HepG2 (cell line): ENCODE data around the gene EIF5A. TPM values are rescaled to one million over a fixed set of nuclear protein-coding genes. Genes with fewer than 3 reads are reported as not detected.

Experiments
- CENPT ChIP-seq: sonication (generic); formaldehyde crosslinking; IDR thresholded peaks from 2 replicates; pipeline ENCODE4 v1.8.0; 2022; ENCODE audit warnings: low read depth, mild to moderate bottlenecking, moderate library complexity, missing genetic modification reagents
- DMAP1 ChIP-seq: IDR thresholded peaks from 2 replicates; pipeline ENCODE4 v1.6.1; 2016
- HOXA5 ChIP-seq: sonication (generic); formaldehyde crosslinking; IDR thresholded peaks from 2 replicates; pipeline ENCODE4 v1.4.0; 2020; ENCODE audit warnings: missing genetic modification reagents
- IKZF4 ChIP-seq: sonication (generic); formaldehyde crosslinking; IDR thresholded peaks from 2 replicates; pipeline ENCODE4 v1.5.1; 2020; ENCODE audit warnings: borderline replicate concordance, mild to moderate bottlenecking, low read depth, missing genetic modification reagents; ENCODE audit errors: not compliant biosample characterization
- JDP2 ChIP-seq: sonication (generic); formaldehyde crosslinking; IDR thresholded peaks from 2 replicates; pipeline ENCODE4 v1.8.1; 2022; ENCODE audit warnings: missing genetic modification reagents, borderline replicate concordance
- MED1 ChIP-seq: sonication (generic); formaldehyde crosslinking; IDR thresholded peaks from 2 replicates; pipeline ENCODE4 v1.4.0; 2020; ENCODE audit warnings: missing genetic modification reagents
- MIXL1 ChIP-seq: IDR thresholded peaks from 2 replicates; pipeline ENCODE4 v1.6.1; 2016
- PTBP1 ChIP-seq: fragments of 200-400 bp; formaldehyde crosslinking; IDR thresholded peaks from 2 replicates; pipeline ENCODE4 v1.6.1; 2018; ENCODE audit warnings: low read length, low read depth; ENCODE audit not compliant: poor library complexity, severe bottlenecking
- SATB2 ChIP-seq: sonication (generic); formaldehyde crosslinking; IDR thresholded peaks from 2 replicates; pipeline ENCODE4 v1.5.0; 2020; ENCODE audit warnings: missing genetic modification reagents
- SP5 ChIP-seq: IDR thresholded peaks from 2 replicates; pipeline ENCODE4 v1.6.1; 2016; ENCODE audit warnings: low read depth, borderline replicate concordance
- TCF7L2 ChIP-seq: IDR thresholded peaks from 2 replicates; pipeline ENCODE4 v1.6.1; 2011; ENCODE audit warnings: mild to moderate bottlenecking, low read depth, low read length, moderate library complexity
- XRCC5 ChIP-seq: fragments of 200-400 bp; formaldehyde crosslinking; optimal IDR thresholded peaks from 2 replicates; pipeline ENCODE3; 2017; ENCODE audit warnings: mild to moderate bottlenecking, low read length
- YEATS4 ChIP-seq: sonication (generic); formaldehyde crosslinking; IDR thresholded peaks from 2 replicates; pipeline ENCODE4 v1.4.0; 2020; ENCODE audit warnings: missing genetic modification reagents, borderline replicate concordance
- ZBTB42 ChIP-seq: sonication (generic); formaldehyde crosslinking; IDR thresholded peaks from 2 replicates; pipeline ENCODE4 v1.5.0; 2020; ENCODE audit warnings: mild to moderate bottlenecking, missing genetic modification reagents
- ZEB1 ChIP-seq: IDR thresholded peaks from 2 replicates; pipeline ENCODE4 v1.6.1; 2012; ENCODE audit warnings: mild to moderate bottlenecking, low read depth, inconsistent platforms; ENCODE audit not compliant: insufficient replicate concordance
- ZKSCAN8 ChIP-seq: IDR thresholded peaks from 2 replicates; pipeline ENCODE4 v1.6.1; 2016; ENCODE audit warnings: borderline replicate concordance, missing genetic modification reagents, missing compliant biosample characterization
- ZNF501 ChIP-seq: sonication (generic); formaldehyde crosslinking; IDR thresholded peaks from 2 replicates; pipeline ENCODE4 v1.5.1; 2020; ENCODE audit warnings: mild to moderate bottlenecking, moderate library complexity, missing genetic modification reagents
- ZNF556 ChIP-seq: sonication (generic); formaldehyde crosslinking; IDR thresholded peaks from 2 replicates; pipeline ENCODE4 v1.4.0; 2020; ENCODE audit warnings: mild to moderate bottlenecking, missing genetic modification reagents, borderline replicate concordance
- ZNF615 ChIP-seq: sonication (generic); formaldehyde crosslinking; IDR thresholded peaks from 2 replicates; pipeline ENCODE4 v1.5.0; 2020; ENCODE audit warnings: mild to moderate bottlenecking, missing genetic modification reagents, borderline replicate concordance
- ZNF616 ChIP-seq: sonication (generic); formaldehyde crosslinking; IDR thresholded peaks from 2 replicates; pipeline ENCODE4 v1.5.0; 2020; ENCODE audit warnings: low read depth, mild to moderate bottlenecking, missing genetic modification reagents
- ZNF644 ChIP-seq: IDR thresholded peaks from 2 replicates; pipeline ENCODE4 v1.6.1; 2016; ENCODE audit warnings: low read depth
- ZNF7 ChIP-seq: IDR thresholded peaks from 2 replicates; pipeline ENCODE4 v1.6.1; 2016; ENCODE audit warnings: missing biosample characterization, missing genetic modification reagents
- ZNF737 ChIP-seq: sonication (generic); formaldehyde crosslinking; IDR thresholded peaks from 2 replicates; pipeline ENCODE4 v1.5.0; 2020; ENCODE audit warnings: missing genetic modification reagents, mild to moderate bottlenecking, borderline replicate concordance
- ZNF761 ChIP-seq: sonication (generic); formaldehyde crosslinking; conservative IDR thresholded peaks from 2 replicates; pipeline ENCODE4 v1.4.0; 2020; ENCODE audit warnings: mild to moderate bottlenecking, missing genetic modification reagents
- ZNF782 ChIP-seq: sonication (generic); formaldehyde crosslinking; IDR thresholded peaks from 2 replicates; pipeline ENCODE4 v1.4.0; 2020; ENCODE audit warnings: missing genetic modification reagents, mild to moderate bottlenecking, borderline replicate concordance
- ZSCAN29 ChIP-seq: sonication (generic); formaldehyde crosslinking; conservative IDR thresholded peaks from 2 replicates; pipeline ENCODE4 v1.4.0; 2020; ENCODE audit warnings: mild to moderate bottlenecking, missing genetic modification reagents
- polyA plus RNA-seq, 8 experiments: library from polyadenylated mRNA; depleted of rRNA in 3 of 8; stranded (reverse) in 7 of 8; unstranded in 1 of 8; fragments of >200 nt; fragmentation: Illumina TruSeq in 4 of 8; extraction: Trizol in 4 of 8; gene quantifications; 2 replicates each; pipeline versions ENCODE4 v1.2.1 to v1.2.3, GENCODE V29; 2011 to 2016; ENCODE audit warnings: low read depth in 4 of 8, missing spikeins in 1 of 8, mixed read lengths in 1 of 8; ENCODE audit not compliant: insufficient read depth in 1 of 8
- total RNA-seq, 5 experiments: library from RNA; depleted of rRNA; stranded (reverse); fragments of >200 nt; fragmentation: Illumina TruSeq; extraction: Trizol; gene quantifications; 2 replicates each; pipeline ENCODE4 v1.2.3, GENCODE V29; 2016; ENCODE audit warnings: low read depth in 1 of 5
- TF ChIP-seq, protein P1 (sequence below): IDR thresholded peaks from 2 replicates; pipeline ENCODE4 v1.6.1; 2016; ENCODE audit warnings: low read depth
- TF ChIP-seq, protein P2 (sequence below): sonication (generic); formaldehyde crosslinking; IDR thresholded peaks from 2 replicates; pipeline ENCODE4 v1.8.1; 2023; ENCODE audit warnings: mild to moderate bottlenecking, inconsistent platforms, moderate library complexity, missing genetic modification reagents, borderline replicate concordance

Gene EIF5A
- total and polyA plus RNA-seq, 2 of the 13 experiments (the other 11 are each of a cell fraction or from before 2014, with no cell fraction given) = 319 to 337 TPM

DNA sequence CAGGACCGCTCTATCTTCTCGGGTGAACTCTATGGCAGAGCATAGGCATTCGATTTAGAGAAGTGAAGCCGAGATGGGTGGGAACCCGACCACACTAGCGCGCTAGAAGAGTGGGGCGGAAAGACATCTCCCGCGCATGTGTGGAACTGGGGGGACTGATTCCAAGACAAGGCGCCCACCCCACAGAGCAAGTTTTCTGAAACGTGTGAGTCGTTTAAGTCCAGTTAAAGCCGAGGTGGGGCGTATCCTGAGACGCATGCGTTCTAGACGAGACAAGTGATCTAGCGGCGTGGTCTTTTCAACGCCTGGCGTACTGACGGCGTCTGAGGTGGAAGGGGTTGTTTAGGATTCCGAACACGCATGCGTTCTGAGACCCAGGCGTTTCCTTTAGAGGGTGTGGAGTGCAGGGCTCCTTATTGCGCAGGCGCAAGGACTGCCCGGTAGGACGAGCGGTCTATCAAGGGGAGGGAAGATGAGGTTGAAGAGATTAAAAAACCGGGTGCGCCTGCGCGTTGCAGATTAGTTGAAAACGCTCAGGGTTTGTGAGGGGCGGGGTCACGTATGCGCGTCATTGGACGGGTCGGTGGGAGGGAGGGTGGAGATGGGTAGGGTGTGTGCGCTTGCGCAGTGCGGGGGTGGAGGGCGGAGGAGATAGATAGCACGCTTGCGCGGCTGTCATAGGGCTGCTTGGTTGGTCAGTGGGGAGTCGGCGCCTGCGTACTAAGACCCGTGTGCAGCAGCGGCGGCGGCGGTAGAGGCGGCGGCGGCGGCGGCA, at the start of gene EIF5A (continued):
- no peak for TF ChIP-seq IKZF4 (CRISPR knock-in tag)
- no peak for TF ChIP-seq ZKSCAN8
- TF ChIP-seq HOXA5 (CRISPR knock-in tag) = no peak
- peak; percentile 92 for TF ChIP-seq ZNF501
- no peak for TF ChIP-seq ZNF644 (CRISPR knock-in tag)
- peak; percentile 67; the same call in 1 of the 2 replicates for TF ChIP-seq ZNF556 (CRISPR knock-in tag)
- no peak for TF ChIP-seq PTBP1
- TF ChIP-seq XRCC5 = no peak
- TF ChIP-seq ZNF737 = no peak
- no peak for TF ChIP-seq ZNF615 (CRISPR knock-in tag)
- peak; percentile 90 for TF ChIP-seq DMAP1 (CRISPR knock-in tag)
- TF ChIP-seq ZNF782 = no peak
- peak; percentile 59; the same call in 1 of the 2 replicates for TF ChIP-seq ZNF761 (CRISPR knock-in tag)
- 0 out of 2 replicates have a peak, but pooled peaks have one; percentile 3 for TF ChIP-seq SP5 (CRISPR knock-in tag)
- TF ChIP-seq JDP2 = no peak
- TF ChIP-seq, protein P1, sequence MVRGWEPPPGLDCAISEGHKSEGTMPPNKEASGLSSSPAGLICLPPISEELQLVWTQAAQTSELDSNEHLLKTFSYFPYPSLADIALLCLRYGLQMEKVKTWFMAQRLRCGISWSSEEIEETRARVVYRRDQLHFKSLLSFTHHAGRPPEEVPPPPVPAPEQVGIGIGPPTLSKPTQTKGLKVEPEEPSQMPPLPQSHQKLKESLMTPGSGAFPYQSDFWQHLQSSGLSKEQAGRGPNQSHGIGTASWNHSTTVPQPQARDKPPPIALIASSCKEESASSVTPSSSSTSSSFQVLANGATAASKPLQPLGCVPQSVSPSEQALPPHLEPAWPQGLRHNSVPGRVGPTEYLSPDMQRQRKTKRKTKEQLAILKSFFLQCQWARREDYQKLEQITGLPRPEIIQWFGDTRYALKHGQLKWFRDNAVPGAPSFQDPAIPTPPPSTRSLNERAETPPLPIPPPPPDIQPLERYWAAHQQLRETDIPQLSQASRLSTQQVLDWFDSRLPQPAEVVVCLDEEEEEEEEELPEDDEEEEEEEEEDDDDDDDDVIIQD (CRISPR knock-in tag) = peak; percentile 49; the same call in 1 of the 2 replicates
- TF ChIP-seq YEATS4 (CRISPR knock-in tag) = peak; percentile 20; the same call in 1 of the 2 replicates
- no peak for TF ChIP-seq ZSCAN29 (CRISPR knock-in tag)
- no peak for TF ChIP-seq ZBTB42 (CRISPR knock-in tag)
- no peak for TF ChIP-seq ZNF616 (CRISPR knock-in tag)
- no peak for TF ChIP-seq SATB2 (CRISPR knock-in tag)
- no peak for TF ChIP-seq ZNF7
- TF ChIP-seq, protein P2, sequence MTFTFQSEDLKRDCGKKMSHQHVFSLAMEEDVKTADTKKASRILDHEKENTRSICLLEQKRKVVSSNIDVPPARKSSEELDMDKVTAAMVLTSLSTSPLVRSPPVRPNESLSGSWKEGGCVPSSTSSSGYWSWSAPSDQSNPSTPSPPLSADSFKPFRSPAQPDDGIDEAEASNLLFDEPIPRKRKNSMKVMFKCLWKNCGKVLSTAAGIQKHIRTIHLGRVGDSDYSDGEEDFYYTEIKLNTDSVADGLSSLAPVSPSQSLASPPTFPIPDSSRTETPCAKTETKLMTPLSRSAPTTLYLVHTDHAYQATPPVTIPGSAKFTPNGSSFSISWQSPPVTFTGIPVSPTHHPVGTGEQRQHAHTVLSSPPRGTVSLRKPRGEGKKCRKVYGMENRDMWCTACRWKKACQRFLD (CRISPR knock-in tag) = 0 out of 2 replicates have a peak, but pooled peaks have one; percentile 21
- no peak for TF ChIP-seq CENPT (CRISPR knock-in tag)
- TF ChIP-seq ZEB1 = no peak
- TF ChIP-seq MED1 (CRISPR knock-in tag) = no peak; the same call in 1 of the 2 replicates
- TF ChIP-seq TCF7L2 = no peak
- no peak for TF ChIP-seq MIXL1 (CRISPR knock-in tag)
